ENCODE measurements around the gene ZEB1. TPM values are rescaled to one million over a fixed set of nuclear protein-coding genes. Genes with fewer than 3 reads are reported as not detected.

The ZEB1 gene
- total and polyA plus RNA-seq, 2 of the 8 experiments (the other 6 are each of a cell fraction or from before 2014, with no cell fraction given): 0.08 to 0.15 TPM

DNA sequence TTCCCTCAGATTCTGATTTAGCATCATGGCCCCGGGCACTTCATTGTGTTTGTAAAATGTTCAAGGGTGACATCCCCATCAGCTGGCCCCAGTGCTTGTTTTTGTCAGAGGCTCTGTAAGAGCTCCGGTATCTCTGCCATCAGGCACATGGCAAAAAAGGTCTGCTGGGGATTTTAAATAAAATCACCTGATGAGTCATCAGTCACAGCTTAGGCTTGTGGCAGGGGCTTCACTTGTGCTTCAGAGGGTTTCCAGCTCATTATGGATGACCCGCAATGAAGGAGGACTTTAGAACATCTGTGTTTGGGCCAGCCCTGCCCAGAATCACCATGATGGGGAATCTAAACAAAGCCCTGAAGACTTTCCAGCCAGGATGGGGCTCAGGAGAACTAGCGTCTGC is 259.9 kb downstream of the ZEB1 start:
- H3K18ac ChIP-seq (ENCODE audit: extremely low read depth, low read length): no peak overlapping the region
- CTCF ChIA-PET (ENCODE audit: partially characterized antibody): interaction anchor here (1.6 kb wide), 1 partner anchor 229 kb away, joined by 3 read pairs; no protein-coding TSS in a partner anchor
- 96% methylated on average over 3 of the region's 4 CpGs; no CpG with 5 or more reads in 1 of the 2 experiments for WGBS, 2 experiments (ENCODE audit: extremely low coverage in 1 of 2, insufficient coverage in 1 of 2, insufficient read length in 1 of 2, insufficient replicate concordance in 2 of 2, low coverage in 1 of 2, low lambda C conversion rate in 2 of 2, missing lambda C conversion rate in 1 of 2)

More for the DNA sequence above, 259.9 kb downstream of the ZEB1 start:
- no peaks in the 10 kb centered on the region for H4K20me1 ChIP-seq (replicated peaks in 1 of 2; ENCODE audit: control insufficient read depth in 1 of 2, insufficient read depth in 2 of 2, low read length in 2 of 2)
- no peak overlapping the region for H4K91ac ChIP-seq (replicated peaks; ENCODE audit: insufficient read length, low read length)
- no peak overlapping the region for H4K8ac ChIP-seq (ENCODE audit: extremely low read depth, insufficient read depth, low read length)
- no peak overlapping the region for H3K14ac ChIP-seq (ENCODE audit: insufficient read length)
- H3K23me2 ChIP-seq (ENCODE audit: low read depth, low read length): no peaks in the 10 kb centered on the region
- no peak overlapping the region for H4K5ac ChIP-seq (ENCODE audit: insufficient read length, low read depth, low read length)
- H3K4ac ChIP-seq (replicated peaks; ENCODE audit: insufficient read length, low read depth, low read length): no peak overlapping the region
- no peaks in the 10 kb centered on the region for H3K79me2 ChIP-seq (ENCODE audit: control insufficient read depth in 1 of 2, insufficient read depth in 2 of 2, low read length in 2 of 2)
- H3K27ac ChIP-seq (ENCODE audit: low read depth, low read length): no peak overlapping the region
- no peaks in the 10 kb centered on the region; a peak in 1 of 8 replicates for H3K36me3 ChIP-seq (ENCODE audit: control insufficient read depth in 2 of 4, insufficient read depth in 4 of 4, low read length in 3 of 4)
- no peak for DNase-seq (ENCODE audit: low read depth in 1 of 2, low spot score in 2 of 2)
- H2BK120ac ChIP-seq (replicated peaks; ENCODE audit: low read depth, low read length): no peak overlapping the region
- no peak overlapping the region for H2AK5ac ChIP-seq (ENCODE audit: low read depth, low read length)
- H3K23ac ChIP-seq (ENCODE audit: insufficient read length): no peak overlapping the region
- H3K79me1 ChIP-seq (ENCODE audit: low read depth, low read length): no peaks in the 10 kb centered on the region
- H3K56ac ChIP-seq (replicated peaks; ENCODE audit: insufficient read length, low read depth, low read length): no peak overlapping the region
- no peak overlapping the region for H2AFZ ChIP-seq (ENCODE audit: low read length)
- H2BK5ac ChIP-seq (ENCODE audit: low read depth, low read length): no peak overlapping the region
- no peak overlapping the region for H3K4me2 ChIP-seq (ENCODE audit: insufficient read depth in 1 of 2, low read depth in 2 of 2, low read length in 2 of 2)
- H2BK15ac ChIP-seq (ENCODE audit: low read length): no peak overlapping the region
- H3K4me1 ChIP-seq (replicated peaks in 1 of 4; ENCODE audit: control insufficient read depth in 3 of 4, insufficient read depth in 4 of 4, low read length in 3 of 4): peaks cover 0 to 5% (median 2%) of the 10 kb centered on the region in 4 experiments; a peak in 2 of 7 replicates
- TF ChIP-seq NRF1 (IDR thresholded peaks at IDR 0.05; ENCODE audit: low read depth, low read length) (no peak), EGR1 (IDR thresholded peaks at IDR 0.05; ENCODE audit: borderline replicate concordance, low read depth, low read length) (no peak), RBBP5 (IDR thresholded peaks at IDR 0.05; ENCODE audit: borderline replicate concordance, low read depth, low read length) (no peak)
- TF ChIP-seq, protein P1, sequence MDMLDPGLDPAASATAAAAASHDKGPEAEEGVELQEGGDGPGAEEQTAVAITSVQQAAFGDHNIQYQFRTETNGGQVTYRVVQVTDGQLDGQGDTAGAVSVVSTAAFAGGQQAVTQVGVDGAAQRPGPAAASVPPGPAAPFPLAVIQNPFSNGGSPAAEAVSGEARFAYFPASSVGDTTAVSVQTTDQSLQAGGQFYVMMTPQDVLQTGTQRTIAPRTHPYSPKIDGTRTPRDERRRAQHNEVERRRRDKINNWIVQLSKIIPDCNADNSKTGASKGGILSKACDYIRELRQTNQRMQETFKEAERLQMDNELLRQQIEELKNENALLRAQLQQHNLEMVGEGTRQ (IDR thresholded peaks at IDR 0.05; ENCODE audit: low read length): no peak
- H2BK12ac ChIP-seq (ENCODE audit: low read depth, low read length): no peak overlapping the region
- FAIRE-seq: no peak
- H3K4me3 ChIP-seq (ENCODE audit: extremely low read depth in 1 of 4, insufficient read depth in 2 of 4, low read depth in 3 of 4, low read length in 4 of 4): no peak overlapping the region
- 0 out of 4 replicates have a peak, but pooled peaks cover 0 to 8% of the 10 kb centered on the region in 2 experiments for H3K9me3 ChIP-seq (ENCODE audit: insufficient read depth in 2 of 2, low read depth in 1 of 2, low read length in 1 of 2)
- H3K9ac ChIP-seq (replicated peaks in 1 of 4; ENCODE audit: extremely low read depth in 1 of 4, low read depth in 3 of 4, low read length in 3 of 4): no peak overlapping the region
- no peak overlapping the region for H2BK20ac ChIP-seq (ENCODE audit: low read length)
- POLR2A ChIA-PET (ENCODE audit: partially characterized antibody): no interaction called here
- no peaks in the 10 kb centered on the region for H3K27me3 ChIP-seq (replicated peaks in 1 of 4; ENCODE audit: control insufficient read depth in 3 of 4, extremely low read depth in 1 of 4, insufficient read depth in 3 of 4, low read length in 3 of 4)
